ENCODE results near the gene YBX1.

YBX1 gene

GRCh38 chr1:42739753-42740700 is 57.8 kb downstream of the YBX1 start, which contains the start of gene CLDN19:
CLDN19 (minus strand) TSS chr1:42740236; CDS start chr1:42740063, 173 bp downstream.
- Histone ChIP-seq H3K79me2 (ENCODE audit: insufficient read depth, low read depth) (no peaks in the 10 kb centered on the region), H3K27ac (no peak within 1 kb of the TSS), H4K20me1 (ENCODE audit: insufficient read depth) (no peaks in the 10 kb centered on the region), H3K27me3 (ENCODE audit: insufficient read depth, low read depth) (no peaks in the 10 kb centered on the region), H3K36me3 (ENCODE audit: insufficient read depth) (no peaks in the 10 kb centered on the region), H3K9ac (no peak within 1 kb of the TSS), H3K4me3 (IDR thresholded peaks at IDR 0.05; ENCODE audit: insufficient read depth, low read depth, low read length) (no peak within 1 kb of the TSS), H2AFZ (ENCODE audit: low read depth) (no peak within 1 kb of the TSS), H3K4me2 (no peak within 1 kb of the TSS), H3K4me1 (ENCODE audit: low read depth, poor library complexity, severe bottlenecking) (peaks cover 3% of the 10 kb centered on the region)
- TF ChIP-seq CTCF (conservative IDR thresholded peaks at IDR 0.05; ENCODE audit: low read depth, low read length), result no peak

- H3K79me2 ChIP-seq (ENCODE audit: insufficient read depth, low read depth), result no peaks in the 10 kb centered on the region
- H2AFZ ChIP-seq (ENCODE audit: low read depth), result no peak overlapping the region
- H3K27ac ChIP-seq, result no peak overlapping the region
- H3K9ac ChIP-seq, result no peak overlapping the region
- no peaks in the 10 kb centered on the region for H4K20me1 ChIP-seq (ENCODE audit: insufficient read depth)
- no peaks in the 10 kb centered on the region for H3K27me3 ChIP-seq (ENCODE audit: insufficient read depth, low read depth)
- H3K4me1 ChIP-seq (ENCODE audit: low read depth, poor library complexity, severe bottlenecking), result peaks cover 3% of the 10 kb centered on the region
- H3K4me2 ChIP-seq, result no peak overlapping the region
- H3K4me3 ChIP-seq (IDR thresholded peaks at IDR 0.05; ENCODE audit: insufficient read depth, low read depth, low read length), result no peak overlapping the region
- H3K36me3 ChIP-seq (ENCODE audit: insufficient read depth), result no peaks in the 10 kb centered on the region
- TF ChIP-seq CTCF (conservative IDR thresholded peaks at IDR 0.05; ENCODE audit: low read depth, low read length), result no peak
Observed at GRCh38 chr1:42740851-42741580, 58.8 kb downstream of the YBX1 start.

- H3K27me3 ChIP-seq (ENCODE audit: insufficient read depth, low read depth), result no peaks in the 10 kb centered on the region
- H4K20me1 ChIP-seq (ENCODE audit: insufficient read depth), result no peaks in the 10 kb centered on the region
- no peaks in the 10 kb centered on the region for H3K79me2 ChIP-seq (ENCODE audit: insufficient read depth, low read depth)
- no peak overlapping the region for H3K4me3 ChIP-seq (IDR thresholded peaks at IDR 0.05; ENCODE audit: insufficient read depth, low read depth, low read length)
- peaks cover 3% of the 10 kb centered on the region for H3K4me1 ChIP-seq (ENCODE audit: low read depth, poor library complexity, severe bottlenecking)
- H3K27ac ChIP-seq, result no peak overlapping the region
- no peak overlapping the region for H3K4me2 ChIP-seq
- H3K9ac ChIP-seq, result no peak overlapping the region
- no peak overlapping the region for H2AFZ ChIP-seq (ENCODE audit: low read depth)
- no peak for TF ChIP-seq CTCF (conservative IDR thresholded peaks at IDR 0.05; ENCODE audit: low read depth, low read length)
- H3K36me3 ChIP-seq (ENCODE audit: insufficient read depth), result no peaks in the 10 kb centered on the region
Observed at GRCh38 chr1:42741706-42742105, 59.5 kb downstream of the YBX1 start.

GRCh38 chr1:42742141-42742540 is 59.9 kb downstream of the YBX1 start:
- Histone ChIP-seq H3K36me3 (ENCODE audit: insufficient read depth) (no peaks in the 10 kb centered on the region), H3K79me2 (ENCODE audit: insufficient read depth, low read depth) (no peaks in the 10 kb centered on the region), H3K4me1 (ENCODE audit: low read depth, poor library complexity, severe bottlenecking) (peaks cover 2% of the 10 kb centered on the region), H4K20me1 (ENCODE audit: insufficient read depth) (no peaks in the 10 kb centered on the region), H2AFZ (ENCODE audit: low read depth) (no peak overlapping the region), H3K4me3 (IDR thresholded peaks at IDR 0.05; ENCODE audit: insufficient read depth, low read depth, low read length) (no peak overlapping the region), H3K27me3 (ENCODE audit: insufficient read depth, low read depth) (no peaks in the 10 kb centered on the region), H3K27ac (no peak overlapping the region), H3K4me2 (no peak overlapping the region), H3K9ac (no peak overlapping the region)
- TF ChIP-seq CTCF (conservative IDR thresholded peaks at IDR 0.05; ENCODE audit: low read depth, low read length), result no peak

Data from KMS-11 (cell line).